Stimulated activated CD8-positive, alpha-beta memory T cell treated with anti-CD3 and anti-CD28 coated beads, Interleukin-15, amount 100 ng/mL, for 24 hours (primary cell): Measurements from ENCODE around the gene HCST.
"Not testable (repeated sequence)": the region's sequence is repeated elsewhere in the genome, so short reads cannot be mapped to it uniquely, and the experiment has no call there.

Experiments
- DNase-seq: peaks from one replicate; pipeline ENCODE4 v3.0.0-alpha.2; 2020; ENCODE audit warnings: low read depth

The HCST gene, protein sequence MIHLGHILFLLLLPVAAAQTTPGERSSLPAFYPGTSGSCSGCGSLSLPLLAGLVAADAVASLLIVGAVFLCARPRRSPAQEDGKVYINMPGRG

DNA sequence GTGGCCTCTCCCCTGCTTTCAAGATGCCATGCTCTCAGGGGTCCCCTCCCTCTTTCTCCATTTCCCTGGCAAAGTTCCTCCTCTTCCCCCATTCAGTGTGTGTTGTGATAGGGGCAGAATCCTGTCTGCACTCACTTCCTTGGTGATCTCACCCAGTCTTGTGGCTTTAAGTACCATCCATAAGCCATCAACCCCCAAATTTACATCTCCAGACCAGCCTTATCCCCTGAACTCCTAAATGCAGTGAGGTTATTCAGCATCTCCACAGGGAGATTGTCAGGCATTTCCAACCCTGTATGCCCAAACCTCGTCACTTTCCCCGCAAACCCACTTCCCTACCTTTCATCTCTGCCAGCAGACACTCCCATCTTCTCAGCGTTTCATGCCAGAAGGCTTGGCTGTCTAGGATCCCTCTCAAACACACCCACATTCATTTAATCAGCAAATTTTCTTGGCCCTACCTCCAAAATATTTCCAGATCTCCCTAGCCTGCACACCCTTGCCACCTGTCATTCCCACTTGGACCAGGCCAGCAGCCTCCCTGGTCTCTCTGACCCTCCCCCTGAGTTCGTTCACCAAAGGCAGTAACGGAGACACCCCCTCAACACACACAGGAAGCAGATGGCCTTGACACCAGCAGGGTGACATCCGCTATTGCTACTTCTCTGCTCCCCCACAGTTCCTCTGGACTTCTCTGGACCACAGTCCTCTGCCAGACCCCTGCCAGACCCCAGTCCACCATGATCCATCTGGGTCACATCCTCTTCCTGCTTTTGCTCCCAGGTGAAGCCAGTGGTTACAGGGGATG is at the start of gene HCST:
Gene HCST (plus strand): TSS at position 676 of the 808 bp plus-strand sequence. CDS start 65 bp downstream, at position 741.
- DNase-seq: no peak

DNA sequence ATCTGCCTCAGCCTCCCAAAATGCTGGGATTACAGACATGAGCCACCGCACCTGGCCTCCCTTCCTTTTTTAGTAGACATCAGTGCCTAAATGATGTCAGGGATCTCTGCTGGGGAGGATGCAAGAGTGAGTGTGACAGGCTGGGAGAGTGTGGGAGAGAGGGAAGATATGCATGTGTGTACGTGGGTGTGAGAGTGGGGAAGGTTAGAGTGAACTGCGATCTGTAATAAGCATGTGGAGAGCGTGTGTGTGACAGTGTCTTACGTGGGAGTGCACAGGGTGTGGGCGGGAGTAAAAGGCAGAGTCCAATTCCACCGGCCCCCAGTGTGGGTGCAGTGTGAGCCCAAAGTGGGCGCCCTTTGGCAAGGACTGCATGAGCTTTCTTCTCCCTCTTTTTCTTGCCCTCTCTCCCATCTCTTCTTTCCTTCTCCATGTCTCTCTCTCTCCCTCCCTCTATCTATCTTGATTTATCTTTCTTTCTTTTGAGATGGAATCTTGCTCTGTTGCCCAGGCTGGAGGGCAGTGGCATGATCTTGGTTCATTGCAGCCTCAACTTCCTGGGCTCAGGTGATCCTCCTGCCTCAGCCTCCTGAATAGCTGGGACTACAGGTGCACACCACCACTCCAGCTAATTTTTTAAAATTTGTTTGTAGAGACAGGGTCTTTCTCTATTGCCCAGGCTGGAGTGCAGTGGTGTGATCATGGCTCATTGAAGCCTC is 49.1 kb upstream of the HCST start:
- no peak for DNase-seq

DNA sequence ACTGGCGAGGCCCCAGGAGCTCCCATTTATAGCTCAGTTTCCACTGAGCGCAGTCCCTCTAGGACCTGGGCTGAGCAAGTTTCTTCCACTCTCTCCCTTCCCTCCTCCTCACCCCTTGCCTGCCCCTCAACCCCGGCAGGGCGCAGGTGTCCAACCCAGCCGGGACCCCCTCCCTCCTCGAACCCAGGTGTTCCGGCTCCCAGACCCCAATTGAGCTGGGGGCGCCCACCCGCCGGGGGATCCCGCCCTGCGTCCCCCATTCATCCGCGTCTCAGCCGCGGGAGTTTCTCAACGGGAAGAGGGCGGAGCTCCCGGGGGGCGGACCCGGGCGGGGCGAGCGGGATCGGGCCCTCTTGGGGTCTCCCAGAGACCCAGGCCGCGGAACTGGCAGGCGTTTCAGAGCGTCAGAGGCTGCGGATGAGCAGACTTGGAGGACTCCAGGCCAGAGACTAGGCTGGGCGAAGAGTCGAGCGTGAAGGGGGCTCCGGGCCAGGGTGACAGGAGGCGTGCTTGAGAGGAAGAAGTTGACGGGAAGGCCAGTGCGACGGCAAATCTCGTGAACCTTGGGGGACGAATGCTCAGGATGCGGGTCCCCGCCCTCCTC is 45.7 kb upstream of the HCST start, which contains the start of gene KIRREL2:
Gene KIRREL2 (plus strand): TSS at position 366 of the 604 bp plus-strand sequence. CDS start 209 bp downstream, at position 575.
- DNase-seq: peak; percentile 21

DNA sequence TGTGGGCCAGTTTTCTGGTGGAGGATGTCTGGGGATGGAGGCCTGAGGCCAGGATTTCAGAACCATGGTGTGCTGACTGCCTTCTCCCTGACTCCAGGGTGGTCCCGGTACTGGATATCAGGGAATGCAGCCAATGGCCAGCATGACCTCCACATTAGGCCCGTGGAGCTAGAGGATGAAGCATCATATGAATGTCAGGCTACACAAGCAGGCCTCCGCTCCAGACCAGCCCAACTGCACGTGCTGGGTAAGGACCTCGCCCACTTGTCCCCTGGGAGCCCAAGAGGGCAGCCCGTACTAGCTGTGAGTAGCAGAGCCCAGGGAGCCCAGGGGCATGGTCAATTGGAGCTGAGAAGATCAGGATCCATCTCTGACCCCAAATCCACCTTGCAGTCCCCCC is 44.0 kb upstream of the HCST start:
- no peak for DNase-seq

DNA sequence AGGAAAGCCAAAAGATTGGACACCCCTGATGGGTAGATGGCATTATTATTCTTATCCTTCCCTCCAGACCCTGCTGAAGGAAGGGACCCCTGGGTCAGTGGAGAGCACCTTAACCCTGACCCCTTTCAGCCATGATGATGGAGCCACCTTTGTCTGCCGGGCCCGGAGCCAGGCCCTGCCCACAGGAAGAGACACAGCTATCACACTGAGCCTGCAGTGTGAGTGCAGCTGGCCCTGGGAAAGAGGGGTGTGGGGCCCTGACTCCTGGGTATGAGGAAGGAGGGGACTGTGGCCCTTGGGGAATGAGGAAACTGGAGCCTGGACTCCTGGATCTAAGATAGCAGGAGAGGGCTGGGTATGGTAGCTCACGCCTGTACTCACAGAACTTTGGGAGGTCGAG is 42.9 kb upstream of the HCST start:
- no peak for DNase-seq

DNA sequence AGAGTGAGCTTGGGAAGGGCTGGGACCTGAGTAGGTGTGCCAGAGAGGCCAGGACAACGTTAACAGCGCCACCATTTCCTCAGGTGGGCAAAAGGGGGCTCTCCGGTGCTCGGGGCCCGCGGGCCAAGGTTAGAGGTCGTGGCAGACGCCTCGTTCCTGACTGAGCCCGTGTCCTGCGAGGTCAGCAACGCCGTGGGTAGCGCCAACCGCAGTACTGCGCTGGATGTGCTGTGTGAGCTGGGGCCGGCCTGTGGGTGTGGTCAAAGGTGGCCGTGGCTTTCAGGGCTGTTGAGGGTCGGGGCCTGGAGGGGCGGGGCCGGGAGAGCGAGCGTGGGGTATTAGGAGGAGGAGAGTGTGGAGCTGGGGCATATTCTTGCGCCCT is 41.9 kb upstream of the HCST start:
- DNase-seq: no peak

DNA sequence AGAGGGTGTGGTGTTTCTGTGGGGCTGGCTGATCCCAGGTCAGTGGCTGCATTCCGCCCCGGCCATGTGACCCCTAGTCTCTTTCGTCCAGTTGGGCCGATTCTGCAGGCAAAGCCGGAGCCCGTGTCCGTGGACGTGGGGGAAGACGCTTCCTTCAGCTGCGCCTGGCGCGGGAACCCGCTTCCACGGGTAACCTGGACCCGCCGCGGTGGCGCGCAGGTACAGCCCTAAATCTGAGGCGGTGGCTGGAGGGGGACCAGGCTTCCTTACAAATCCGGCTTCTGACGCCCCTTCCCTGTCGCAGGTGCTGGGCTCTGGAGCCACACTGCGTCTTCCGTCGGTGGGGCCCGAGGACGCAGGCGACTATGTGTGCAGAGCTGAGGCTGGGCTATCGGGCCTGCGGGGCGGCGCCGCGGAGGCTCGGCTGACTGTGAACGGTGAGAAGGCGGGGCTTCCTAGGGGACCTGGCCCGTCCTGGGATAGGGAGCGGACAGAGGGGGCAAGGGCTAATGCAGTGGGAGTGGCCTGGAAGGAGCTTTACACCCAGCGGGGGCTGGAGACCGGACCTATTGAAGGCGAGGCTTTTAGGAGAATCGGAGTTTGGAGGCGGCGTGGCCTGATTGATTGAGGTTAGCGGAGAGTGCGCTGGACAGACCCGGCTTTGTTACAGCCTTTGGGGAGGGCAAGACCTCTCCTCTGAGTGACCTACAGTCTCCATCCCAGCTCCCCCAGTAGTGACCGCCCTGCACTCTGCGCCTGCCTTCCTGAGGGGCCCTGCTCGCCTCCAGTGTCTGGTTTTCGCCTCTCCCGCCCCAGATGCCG is 41.3 kb upstream of the HCST start:
- DNase-seq: no peak

DNA sequence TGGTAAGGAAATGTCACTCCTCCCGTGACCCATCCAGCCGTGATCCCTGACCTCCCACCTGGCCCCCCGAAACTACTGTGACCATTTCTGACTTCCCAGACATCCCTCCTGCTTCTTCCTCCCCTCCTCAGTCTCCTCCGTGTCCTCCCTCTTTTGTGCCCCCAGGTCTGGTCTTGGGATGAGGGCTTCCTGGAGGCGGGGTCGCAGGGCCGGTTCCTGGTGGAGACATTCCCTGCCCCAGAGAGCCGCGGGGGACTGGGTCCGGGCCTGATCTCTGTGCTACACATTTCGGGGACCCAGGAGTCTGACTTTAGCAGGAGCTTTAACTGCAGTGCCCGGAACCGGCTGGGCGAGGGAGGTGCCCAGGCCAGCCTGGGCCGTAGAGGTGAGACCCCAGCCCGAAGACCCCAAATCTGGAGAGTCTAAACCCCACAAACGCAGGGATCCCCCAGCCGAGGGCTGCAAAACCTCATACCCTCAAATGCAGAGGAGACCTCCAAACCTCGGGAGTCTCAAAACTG is 40.6 kb upstream of the HCST start:
- DNase-seq: no peak

DNA sequence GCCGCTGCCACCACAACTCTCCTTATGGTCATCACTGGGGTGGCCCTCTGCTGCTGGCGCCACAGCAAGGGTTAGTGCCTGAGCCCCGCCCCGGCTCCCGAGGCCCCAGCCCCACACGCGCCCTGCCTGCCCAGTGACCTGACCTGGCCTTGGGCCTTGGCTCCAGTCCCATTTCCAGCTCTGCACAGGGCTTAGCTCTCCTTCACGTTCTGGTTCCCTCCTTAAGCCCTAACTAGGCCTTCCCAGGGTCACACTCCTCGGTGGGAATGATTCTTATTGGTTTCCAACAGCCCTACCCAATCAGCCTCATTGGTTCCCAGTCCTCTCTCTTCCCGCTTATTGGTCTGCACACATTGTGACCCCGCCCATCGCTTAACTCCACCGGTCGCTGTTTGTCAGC is 39.8 kb upstream of the HCST start:
- no peak for DNase-seq

DNA sequence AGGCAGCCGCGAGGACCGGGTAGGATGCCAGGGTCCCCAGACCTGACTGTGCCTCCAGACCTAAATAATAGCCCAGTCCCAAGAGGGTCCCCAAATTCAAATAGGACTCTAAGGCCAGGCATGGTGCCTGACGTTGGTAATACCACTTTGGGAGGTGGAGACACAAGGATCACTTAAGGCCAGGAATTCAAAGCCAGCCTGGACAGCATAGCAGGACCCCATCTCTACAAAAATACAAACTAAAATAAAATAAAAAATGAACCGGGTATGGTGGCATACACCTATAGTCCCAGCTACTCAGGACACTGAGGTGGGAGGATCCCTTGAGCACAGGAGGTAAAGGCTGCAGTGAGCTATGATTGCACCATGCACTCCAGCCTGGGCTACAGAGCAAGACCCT is 39.3 kb upstream of the HCST start:
- no peak for DNase-seq

DNA sequence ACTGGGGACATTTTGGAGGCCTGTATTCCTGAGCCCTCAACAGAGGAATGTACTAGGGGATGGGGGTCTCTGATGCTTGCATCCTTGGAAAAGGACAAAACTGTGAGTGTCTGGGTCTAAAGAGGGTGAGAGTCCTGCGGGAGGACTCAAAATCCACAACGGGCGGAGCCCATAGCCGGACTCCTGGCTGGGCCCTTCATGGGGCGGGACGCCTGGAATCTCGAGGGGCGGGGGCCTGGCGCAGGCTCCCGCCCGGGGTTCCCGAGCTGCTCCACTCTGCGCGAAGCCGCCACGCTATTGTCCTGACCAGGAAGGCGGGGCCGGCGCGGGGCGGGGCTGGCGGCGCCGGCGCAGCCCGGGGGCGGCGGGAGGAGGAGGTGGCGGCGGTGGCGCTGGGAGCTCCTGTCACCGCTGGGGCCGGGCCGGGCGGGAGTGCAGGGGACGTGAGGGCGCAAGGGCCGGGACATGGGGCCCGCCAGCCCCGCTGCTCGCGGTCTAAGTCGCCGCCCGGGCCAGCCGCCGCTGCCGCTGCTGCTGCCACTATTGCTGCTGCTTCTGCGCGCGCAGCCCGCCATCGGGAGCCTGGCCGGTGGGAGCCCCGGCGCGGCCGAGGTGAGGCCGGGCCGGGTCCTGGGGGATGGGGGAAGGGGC is 34.0 kb upstream of the HCST start, which contains the start of gene APLP1:
Gene APLP1 (plus strand): TSS at position 403 of the 651 bp plus-strand sequence. CDS start 63 bp downstream, at position 466.
- DNase-seq: peak; percentile 44

DNA sequence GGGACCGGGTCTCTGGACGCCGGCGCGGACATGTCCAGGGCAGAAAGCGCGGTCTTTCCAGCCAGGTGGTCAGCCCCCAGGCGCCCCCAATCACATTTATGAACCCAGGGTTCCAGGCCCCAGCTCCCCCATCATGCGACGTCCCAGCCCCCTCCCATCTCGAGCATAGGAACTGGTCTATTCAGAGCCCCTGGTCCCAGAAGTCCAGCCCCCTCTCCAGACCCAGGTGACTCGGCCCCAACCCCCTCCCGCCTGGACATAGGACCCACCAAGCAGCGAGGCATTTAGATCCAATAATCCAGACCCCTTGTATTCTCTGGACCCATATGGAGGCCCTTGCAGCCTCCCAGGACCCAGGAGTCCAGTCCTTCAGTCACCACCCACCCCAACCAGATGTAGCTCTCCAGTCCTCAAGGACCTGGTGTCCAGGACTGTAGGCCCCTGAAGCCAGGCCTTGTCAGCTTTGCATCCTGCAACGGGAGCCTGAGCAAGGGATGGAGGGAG is 33.5 kb upstream of the HCST start:
- no peak for DNase-seq

DNA sequence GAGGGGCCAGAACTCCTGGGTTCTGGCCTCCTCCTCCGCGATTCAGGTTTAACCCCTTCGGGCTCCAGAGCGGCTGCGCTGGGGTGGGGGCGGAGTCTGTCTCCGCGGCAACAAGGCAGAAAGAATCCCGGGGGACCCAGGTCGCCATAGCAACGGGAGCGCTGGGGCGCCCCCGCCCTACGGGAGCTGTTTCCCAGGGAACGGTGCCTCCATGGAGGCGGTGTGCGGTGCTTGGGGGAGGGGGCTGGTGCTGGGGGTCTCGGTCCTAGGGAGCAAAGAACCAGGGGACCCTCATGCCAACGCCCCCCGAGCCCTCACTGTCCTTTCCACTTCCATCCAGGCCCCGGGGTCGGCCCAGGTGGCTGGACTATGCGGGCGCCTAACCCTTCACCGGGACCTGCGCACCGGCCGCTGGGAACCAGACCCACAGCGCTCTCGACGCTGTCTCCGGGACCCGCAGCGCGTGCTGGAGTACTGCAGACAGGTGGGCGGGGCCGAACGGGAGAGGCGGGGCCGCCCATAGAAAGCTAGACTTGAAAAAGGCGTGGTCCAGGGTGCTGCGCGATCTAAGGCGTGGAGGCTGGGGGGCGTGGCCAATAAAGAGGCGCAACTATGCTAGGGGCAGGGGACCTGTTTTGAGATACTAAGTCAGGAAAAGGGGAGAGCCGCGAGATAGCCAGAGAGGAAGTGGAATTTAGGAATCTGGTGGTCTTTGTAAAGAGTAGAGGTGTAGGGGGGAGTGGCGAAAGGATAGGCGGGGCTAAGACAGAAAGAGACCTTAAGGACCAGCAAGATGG is 32.8 kb upstream of the HCST start:
- DNase-seq: peak; percentile 53

DNA sequence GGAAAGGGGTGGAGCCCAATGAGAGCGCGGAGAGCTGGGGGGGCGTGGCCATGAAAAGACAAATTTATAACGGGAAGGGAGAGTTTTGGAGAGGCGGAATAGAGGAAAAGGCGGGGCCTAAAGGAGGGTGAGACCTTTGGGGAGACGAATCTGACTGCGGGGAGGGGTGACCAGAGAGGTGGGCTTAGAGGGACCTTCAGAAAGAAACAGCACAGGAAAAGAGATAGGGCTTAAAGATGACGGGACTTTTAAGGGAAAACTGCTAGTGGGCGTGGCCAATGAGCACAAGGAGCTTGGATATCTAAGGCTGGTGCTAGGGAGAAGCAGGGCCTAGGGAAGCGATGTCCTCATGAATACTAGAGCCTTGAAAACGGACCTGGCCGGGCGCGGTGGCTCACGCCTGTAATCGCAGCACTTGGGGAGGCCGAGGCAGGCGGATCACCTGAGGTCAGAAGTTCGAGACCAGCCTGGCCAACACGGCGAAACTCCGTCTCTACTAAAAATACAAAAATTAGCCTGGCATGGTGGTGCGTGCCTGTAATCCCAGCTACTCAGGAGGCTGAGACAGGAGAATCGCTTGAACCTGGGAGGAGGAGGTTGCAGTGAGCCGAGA is 32.1 kb upstream of the HCST start:
- DNase-seq: not testable (repeated sequence)

DNA sequence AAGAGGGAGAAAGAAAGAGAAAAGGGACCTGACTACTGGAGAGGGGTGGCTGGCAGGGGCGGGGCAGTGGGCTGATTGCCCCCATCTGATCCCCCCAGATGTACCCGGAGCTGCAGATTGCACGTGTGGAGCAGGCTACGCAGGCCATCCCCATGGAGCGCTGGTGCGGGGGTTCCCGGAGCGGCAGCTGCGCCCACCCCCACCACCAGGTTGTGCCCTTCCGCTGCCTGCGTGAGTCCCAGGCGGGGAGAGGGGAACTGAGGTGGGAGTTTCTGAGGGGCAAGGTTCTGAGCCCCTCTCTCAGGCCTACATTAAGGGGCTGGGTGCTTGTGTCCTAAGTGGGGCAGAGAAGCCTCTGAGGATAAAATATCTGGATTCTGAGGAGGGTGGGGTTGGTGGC is 31.5 kb upstream of the HCST start:
- no peak for DNase-seq

DNA sequence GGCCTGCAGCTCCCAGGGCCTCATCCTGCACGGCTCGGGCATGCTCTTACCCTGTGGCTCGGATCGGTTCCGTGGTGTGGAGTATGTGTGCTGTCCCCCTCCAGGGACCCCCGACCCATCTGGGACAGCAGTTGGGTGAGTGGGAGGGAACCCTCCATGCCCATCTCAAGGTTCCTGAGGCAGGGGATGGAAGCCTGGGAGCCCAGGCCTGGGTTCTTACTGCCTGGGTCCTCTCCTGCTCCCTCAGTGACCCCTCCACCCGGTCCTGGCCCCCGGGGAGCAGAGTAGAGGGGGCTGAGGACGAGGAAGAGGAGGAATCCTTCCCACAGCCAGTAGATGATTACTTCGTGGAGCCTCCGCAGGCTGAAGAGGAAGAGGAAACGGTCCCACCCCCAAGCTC is 30.7 kb upstream of the HCST start:
- no peak for DNase-seq

DNA sequence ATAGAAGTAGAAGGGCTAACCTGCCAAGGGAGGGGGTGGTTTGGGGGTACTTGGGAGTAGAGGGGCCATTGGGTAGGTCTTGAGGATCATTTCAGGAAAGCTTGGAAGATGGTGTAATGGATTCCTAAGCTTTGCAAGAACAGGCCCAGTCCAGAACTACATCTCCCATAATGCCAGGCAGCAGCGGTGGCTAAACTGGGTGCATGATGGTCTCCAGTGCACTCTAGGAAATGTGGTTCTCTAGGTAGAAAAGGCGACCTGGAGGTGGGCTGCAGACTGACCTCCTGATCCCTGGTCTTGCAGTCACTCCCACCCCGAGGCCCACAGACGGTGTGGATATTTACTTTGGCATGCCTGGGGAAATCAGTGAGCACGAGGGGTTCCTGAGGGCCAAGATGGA is 30.1 kb upstream of the HCST start:
- no peak for DNase-seq

DNA sequence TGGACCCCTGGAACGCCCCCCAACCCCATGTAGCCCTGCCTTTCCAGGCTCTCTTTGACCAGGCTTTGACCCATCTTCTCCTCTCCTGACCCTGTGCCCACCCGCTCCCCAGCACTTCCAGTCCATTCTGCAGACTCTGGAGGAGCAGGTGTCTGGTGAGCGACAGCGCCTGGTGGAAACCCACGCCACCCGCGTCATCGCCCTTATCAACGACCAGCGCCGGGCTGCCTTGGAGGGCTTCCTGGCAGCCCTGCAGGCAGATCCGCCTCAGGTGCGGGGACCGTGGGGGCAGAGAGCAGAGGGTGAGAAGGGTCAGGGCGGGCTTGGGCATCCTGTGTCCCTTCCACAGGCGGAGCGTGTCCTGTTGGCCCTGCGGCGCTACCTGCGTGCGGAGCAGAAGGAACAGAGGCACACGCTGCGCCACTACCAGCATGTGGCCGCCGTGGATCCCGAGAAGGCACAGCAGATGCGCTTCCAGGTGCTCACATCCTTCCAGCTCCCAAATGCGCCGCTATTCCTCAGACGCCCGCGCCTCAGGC is 27.9 kb upstream of the HCST start:
- DNase-seq: no peak

DNA sequence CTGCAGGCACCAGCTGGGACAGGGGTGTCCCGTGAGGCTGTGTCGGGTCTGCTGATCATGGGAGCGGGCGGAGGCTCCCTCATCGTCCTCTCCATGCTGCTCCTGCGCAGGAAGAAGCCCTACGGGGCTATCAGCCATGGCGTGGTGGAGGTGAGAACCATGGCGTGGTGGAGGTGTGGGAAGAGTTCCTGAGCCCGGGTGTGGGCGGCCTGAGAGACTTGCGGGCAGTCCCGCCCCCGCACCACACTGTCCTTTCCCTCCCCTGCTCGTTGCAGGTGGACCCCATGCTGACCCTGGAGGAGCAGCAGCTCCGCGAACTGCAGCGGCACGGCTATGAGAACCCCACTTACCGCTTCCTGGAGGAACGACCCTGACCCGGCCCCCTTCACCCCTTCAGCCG is 23.3 kb upstream of the HCST start:
- no peak for DNase-seq
